CD4-positive, alpha-beta memory T cell (primary cell): ENCODE measurements around the gene ARPP21. TPM values are rescaled to one million over a fixed set of nuclear protein-coding genes. Genes with fewer than 3 reads are reported as not detected.

Experiments used
- CTCF ChIA-PET: fragments of 350-600 bp; sonication (Branson Sonifier 250); formaldehyde crosslinking; loops from one replicate; lab custom pipeline; 2021; ENCODE audit warnings: inconsistent platforms; ENCODE audit not compliant: partially characterized antibody; lab: Charles Lee
- POLR2A ChIA-PET: fragments of 350-600 bp; sonication (Branson Sonifier 250); formaldehyde crosslinking; loops from one replicate; lab custom pipeline; 2021; ENCODE audit not compliant: partially characterized antibody; lab: Charles Lee
- DNase-seq, 5 donors: peaks; one replicate each; pipeline versions ENCODE4 v3.0.0 to v3.0.0-alpha.2; 2020 to 2022; ENCODE audit warnings: mixed read lengths in 1 of 5
- H3K27ac ChIP-seq: one replicate; pipeline ENCODE4 v1.7.0; 2013; ENCODE audit warnings: low read depth, low read length
- H3K27me3 ChIP-seq: 2 replicates; pipeline ENCODE4 v1.7.0; 2013; ENCODE audit warnings: mild to moderate bottlenecking, low read length, moderate library complexity; ENCODE audit not compliant: insufficient read depth
- H3K36me3 ChIP-seq: 2 replicates; pipeline ENCODE4 v1.7.0; 2013; ENCODE audit warnings: mild to moderate bottlenecking, low read length, moderate library complexity; ENCODE audit not compliant: insufficient read depth
- H3K4me1 ChIP-seq: 2 replicates; pipeline ENCODE4 v1.7.0; 2013; ENCODE audit warnings: mild to moderate bottlenecking, low read length, moderate library complexity; ENCODE audit not compliant: insufficient read depth
- H3K4me3 ChIP-seq, 2 donors: one replicate each; pipeline ENCODE4 v1.7.0; 2013; ENCODE audit warnings: low read length in 2 of 2, mild to moderate bottlenecking in 1 of 2
- H3K9me3 ChIP-seq, 2 donors: one replicate each; pipeline ENCODE4 v1.7.0; 2013; ENCODE audit warnings: low read length in 2 of 2, control low read depth in 1 of 2; ENCODE audit not compliant: control insufficient read depth in 1 of 2
- H3K27ac Mint-ChIP-seq, 7 donors: one replicate each; pipeline ENCODE4 v1.8.0; 2020 to 2021; ENCODE audit warnings: mixed read lengths in 7 of 7, mild to moderate bottlenecking in 6 of 7, inconsistent platforms in 3 of 7, moderate library complexity in 3 of 7
- H3K27me3 Mint-ChIP-seq, 2 donors: one replicate each; pipeline ENCODE4 v1.8.0; 2020 to 2021; ENCODE audit warnings: mixed read lengths in 2 of 2
- H3K36me3 Mint-ChIP-seq, 2 donors: one replicate each; pipeline ENCODE4 v1.8.0; 2020 to 2021; ENCODE audit warnings: mixed read lengths in 2 of 2, inconsistent platforms in 1 of 2, mild to moderate bottlenecking in 1 of 2
- H3K4me1 Mint-ChIP-seq, 4 donors: one replicate each; pipeline ENCODE4 v1.8.0; 2020 to 2021; ENCODE audit warnings: mixed read lengths in 4 of 4, mild to moderate bottlenecking in 1 of 4
- H3K4me3 Mint-ChIP-seq, 8 donors: one replicate each; pipeline ENCODE4 v1.8.0; 2020 to 2021; ENCODE audit warnings: mixed read lengths in 8 of 8, mild to moderate bottlenecking in 7 of 8, moderate library complexity in 6 of 8, inconsistent platforms in 3 of 8
- H3K9me3 Mint-ChIP-seq, 8 donors: one replicate each; pipeline ENCODE4 v1.8.0; 2020 to 2021; ENCODE audit warnings: mixed read lengths in 8 of 8, mild to moderate bottlenecking in 5 of 8, inconsistent platforms in 3 of 8, moderate library complexity in 1 of 8
- intact Hi-C: fragments of 100-400 bp; cut with micrococcal nuclease; formaldehyde crosslinking; loops from one replicate; pipeline ENCODE4 v1.15.1; 2023
- polyA plus RNA-seq, 2 donors: library from polyadenylated mRNA; unstranded; fragments of 300-500 nt; fragmentation: Illumina TruSeq; gene quantifications; one replicate each; pipeline ENCODE4 v1.2.3, GENCODE V29; 2021
- total RNA-seq, 2 experiments: library from RNA; stranded (reverse); gene quantifications; one replicate each; pipeline ENCODE4 v1.2.3, GENCODE V29; 2021

Gene ARPP21
- total and polyA plus RNA-seq, 4 experiments from 2014 or later = not detected

DNA sequence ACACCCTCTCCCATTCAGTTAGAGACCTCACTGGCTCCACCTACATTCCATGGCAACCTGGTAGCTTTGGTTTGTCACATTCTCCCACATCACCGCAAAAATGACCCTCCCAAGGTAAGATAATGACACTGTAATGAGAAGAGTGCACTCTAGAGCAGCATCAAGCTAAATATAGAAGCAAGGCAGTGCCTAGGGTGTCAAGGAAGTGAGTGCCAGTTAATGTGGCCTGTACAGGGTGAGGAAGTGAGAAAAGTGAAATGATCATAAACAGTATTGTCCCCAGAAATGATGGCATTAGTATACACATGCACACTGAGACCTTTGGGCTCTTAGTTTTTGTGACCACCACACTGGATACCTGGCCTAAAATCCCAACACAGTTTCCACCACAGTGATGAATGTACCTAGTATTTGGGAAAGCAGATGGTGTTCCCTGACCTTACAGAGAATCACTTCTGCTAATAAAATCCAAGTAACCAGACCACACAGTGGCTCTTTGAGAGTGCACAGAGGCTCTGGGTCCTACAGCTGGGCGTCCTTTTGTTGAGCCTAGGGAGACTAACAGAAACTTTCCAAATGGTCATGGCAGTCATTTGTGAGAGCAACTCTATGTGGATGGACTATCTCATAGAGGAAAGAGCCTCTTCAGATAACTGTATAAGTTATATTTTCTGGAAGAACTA lies 106.6 kb downstream of the ARPP21 start:
- Mint-ChIP-seq H3K27me3 (no peaks in the 10 kb centered on the region), H3K4me1 (no peaks in the 10 kb centered on the region), H3K27ac (no peak overlapping the region), H3K9me3 (peaks cover 0 to 11% (median 5%) of the 10 kb centered on the region in 8 donors), H3K36me3 (no peaks in the 10 kb centered on the region), H3K4me3 (no peak overlapping the region)
- Histone ChIP-seq H3K27me3 (no peaks in the 10 kb centered on the region), H3K4me3 (no peak overlapping the region), H3K36me3 (no peaks in the 10 kb centered on the region), H3K9me3 (no peaks in the 10 kb centered on the region), H3K27ac (no peak overlapping the region), H3K4me1 (no peaks in the 10 kb centered on the region)
- POLR2A ChIA-PET = no interaction called here
- CTCF ChIA-PET = no interaction called here
- DNase-seq = no peak
- intact Hi-C loops = no loop called here

DNA sequence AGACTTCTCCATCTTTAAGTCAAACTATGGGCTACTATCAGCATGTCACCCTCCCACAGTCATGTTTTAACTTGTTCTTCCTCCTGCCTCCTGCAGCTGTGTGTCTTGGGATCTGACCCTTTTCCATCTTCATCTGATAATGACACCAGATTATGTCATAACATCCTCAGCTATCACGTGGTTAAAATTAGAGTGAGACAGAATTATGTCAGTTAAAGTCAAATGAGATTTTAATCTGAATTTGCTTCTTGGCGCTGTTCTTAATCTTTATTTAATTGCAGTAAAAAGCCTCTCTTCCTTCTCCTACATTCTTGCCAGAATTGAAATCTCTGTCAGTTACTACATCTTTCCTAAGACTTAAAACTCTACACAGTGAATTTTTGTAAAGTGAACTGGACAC lies 107.2 kb downstream of the ARPP21 start:
- H3K9me3 Mint-ChIP-seq = peaks cover 0 to 11% (median 5%) of the 10 kb centered on the region in 8 donors
- POLR2A ChIA-PET = no interaction called here
- intact Hi-C loops = no loop called here

DNA sequence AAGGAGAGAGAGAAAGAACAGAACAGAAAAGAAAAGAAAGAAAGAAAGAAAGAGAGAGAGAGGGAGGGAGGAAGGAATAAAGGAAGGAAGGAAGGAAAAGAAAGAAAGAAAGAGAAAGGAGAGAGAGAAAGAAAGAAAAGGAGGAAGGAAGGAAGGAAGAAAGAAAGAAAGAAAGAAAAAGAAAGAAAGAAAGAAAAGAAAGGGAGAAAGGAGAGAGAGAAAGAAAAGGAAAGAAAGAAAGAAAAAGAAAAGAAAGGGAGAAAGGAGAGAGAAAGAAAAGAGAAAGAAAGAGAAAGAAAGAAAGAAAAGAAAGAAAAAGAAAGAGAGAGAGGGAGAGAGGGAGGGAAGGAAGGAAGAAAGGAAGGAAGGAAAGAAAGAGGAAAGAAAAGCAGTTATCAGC lies 108.8 kb downstream of the ARPP21 start:
- ChIA-PET CTCF (no interaction called here), POLR2A (no interaction called here)
- Mint-ChIP-seq H3K4me1 (no peaks in the 10 kb centered on the region), H3K27me3 (no peaks in the 10 kb centered on the region), H3K27ac (no peak overlapping the region), H3K4me3 (peak overlapping the region in 1 of 8 donors; percentile 71), H3K9me3 (peaks cover 0 to 11% (median 6%) of the 10 kb centered on the region in 8 donors), H3K36me3 (no peaks in the 10 kb centered on the region)
- Histone ChIP-seq H3K4me3 (no peak overlapping the region), H3K27ac (no peak overlapping the region), H3K36me3 (no peaks in the 10 kb centered on the region), H3K4me1 (no peaks in the 10 kb centered on the region), H3K9me3 (no peaks in the 10 kb centered on the region), H3K27me3 (no peaks in the 10 kb centered on the region)
- DNase-seq = no peak
- intact Hi-C loops = no loop called here

More for the DNA sequence above, 107.2 kb downstream of the ARPP21 start:
- Mint-ChIP-seq H3K4me1 (no peaks in the 10 kb centered on the region), H3K27me3 (no peaks in the 10 kb centered on the region), H3K36me3 (no peaks in the 10 kb centered on the region), H3K4me3 (no peak overlapping the region), H3K27ac (no peak overlapping the region)
- Histone ChIP-seq H3K4me3 (no peak overlapping the region), H3K4me1 (no peaks in the 10 kb centered on the region), H3K27me3 (no peaks in the 10 kb centered on the region), H3K36me3 (no peaks in the 10 kb centered on the region), H3K9me3 (no peaks in the 10 kb centered on the region), H3K27ac (no peak overlapping the region)
- CTCF ChIA-PET = no interaction called here
- no peak for DNase-seq

DNA sequence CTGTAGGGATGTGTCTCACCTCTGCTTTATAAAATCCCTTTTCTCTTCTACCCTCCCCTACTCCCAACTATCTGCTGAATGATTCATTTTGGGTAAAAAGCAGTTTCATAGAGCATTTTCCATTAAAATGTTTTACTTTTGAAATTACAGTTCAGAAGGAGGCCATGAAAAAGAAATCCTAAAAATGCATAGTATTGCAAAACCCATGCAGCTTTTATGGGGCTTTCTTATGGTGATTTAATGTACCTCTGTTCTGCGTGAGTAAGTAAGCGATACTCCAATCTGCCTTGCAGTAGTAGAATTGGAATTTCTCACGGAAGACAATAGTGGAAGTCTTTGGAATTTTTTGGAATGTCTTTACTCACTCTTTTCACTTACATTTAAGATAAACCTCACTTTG lies 111.9 kb downstream of the ARPP21 start:
- CTCF ChIA-PET = no interaction called here
- H3K4me1 Mint-ChIP-seq = no peaks in the 10 kb centered on the region
- no peak overlapping the region for H3K4me3 ChIP-seq

DNA sequence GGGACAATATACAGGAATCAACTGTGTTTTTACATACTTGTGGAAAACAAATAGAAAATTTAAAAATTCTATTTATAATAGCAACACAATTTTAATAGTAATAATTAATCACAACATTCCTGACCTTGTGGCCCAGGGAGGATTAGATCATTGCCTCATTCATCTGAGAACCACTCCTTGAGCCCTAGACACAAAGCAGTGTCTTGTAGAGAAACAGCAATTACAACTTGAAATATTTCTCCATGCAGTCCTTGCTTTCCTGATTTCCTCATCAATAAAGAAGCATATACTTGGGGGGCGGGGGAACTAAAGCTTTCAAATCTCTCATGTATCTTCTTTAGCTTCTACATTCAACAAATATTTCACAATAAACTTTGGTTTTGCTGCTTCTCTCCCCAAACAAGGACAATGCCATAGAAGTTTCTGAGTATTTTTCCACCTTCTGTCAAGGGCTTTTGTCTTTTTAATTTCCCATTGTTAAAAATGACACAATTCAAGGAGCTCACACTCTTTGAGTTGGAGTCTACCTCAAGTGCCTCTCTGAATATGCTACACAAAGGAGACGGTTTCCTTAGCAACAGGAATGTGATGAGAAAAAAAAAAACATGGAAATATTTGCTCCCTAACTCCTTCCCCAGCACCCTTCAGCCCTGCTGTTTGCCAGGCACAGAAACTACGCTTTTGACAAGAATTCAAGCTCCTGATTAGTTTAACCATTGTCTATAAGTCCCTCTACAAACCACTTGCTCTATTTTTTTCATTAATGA lies 118.8 kb downstream of the ARPP21 start:
- CTCF ChIA-PET = no interaction called here
- no peaks in the 10 kb centered on the region for H3K4me1 Mint-ChIP-seq

More for the DNA sequence above, 111.9 kb downstream of the ARPP21 start:
- POLR2A ChIA-PET = no interaction called here
- no peaks in the 10 kb centered on the region for H3K9me3 ChIP-seq
- no peak overlapping the region for H3K4me3 Mint-ChIP-seq
- H3K36me3 Mint-ChIP-seq = no peaks in the 10 kb centered on the region
- no peaks in the 10 kb centered on the region for H3K36me3 ChIP-seq
- peaks cover 0 to 8% (median 5%) of the 10 kb centered on the region in 8 donors for H3K9me3 Mint-ChIP-seq
- no peaks in the 10 kb centered on the region for H3K4me1 ChIP-seq
- H3K27ac Mint-ChIP-seq = no peak overlapping the region
- intact Hi-C loops = no loop called here
- no peak overlapping the region for H3K27ac ChIP-seq
- no peaks in the 10 kb centered on the region for H3K27me3 Mint-ChIP-seq
- H3K27me3 ChIP-seq = no peaks in the 10 kb centered on the region
- no peak for DNase-seq

DNA sequence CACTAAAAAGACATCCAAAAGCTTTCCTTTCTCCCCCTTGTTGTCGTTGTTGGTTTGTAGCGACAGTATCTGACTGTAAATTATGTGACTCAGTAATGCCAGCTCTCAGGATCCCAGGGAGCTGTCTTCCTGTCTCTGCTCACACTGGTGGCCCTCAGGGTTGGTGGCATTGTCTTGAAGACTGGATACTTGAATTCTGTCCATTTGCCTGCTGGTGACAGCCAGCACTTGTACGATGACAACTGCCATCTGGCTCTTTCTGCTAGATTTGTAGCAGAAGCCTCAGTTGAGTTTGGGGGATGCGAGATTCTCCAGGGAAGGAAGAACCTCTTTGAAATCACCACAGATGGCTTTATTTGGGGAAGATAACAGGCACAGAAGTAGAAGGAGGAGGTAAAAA lies 120.8 kb downstream of the ARPP21 start:
- no peaks in the 10 kb centered on the region for H3K4me1 ChIP-seq
- POLR2A ChIA-PET = no interaction called here
- intact Hi-C loops = no loop called here
- no peak for DNase-seq
- CTCF ChIA-PET = no interaction called here
- Mint-ChIP-seq H3K36me3 (no peaks in the 10 kb centered on the region), H3K27ac (no peak overlapping the region), H3K4me3 (no peak overlapping the region), H3K27me3 (no peaks in the 10 kb centered on the region), H3K9me3 (peaks cover 0 to 4% (median under 1%) of the 10 kb centered on the region in 8 donors), H3K4me1 (no peaks in the 10 kb centered on the region)
- no peaks in the 10 kb centered on the region for H3K9me3 ChIP-seq
- H3K4me3 ChIP-seq = no peak overlapping the region
- no peaks in the 10 kb centered on the region for H3K36me3 ChIP-seq
- no peak overlapping the region for H3K27ac ChIP-seq
- no peaks in the 10 kb centered on the region for H3K27me3 ChIP-seq

More for the DNA sequence above, 118.8 kb downstream of the ARPP21 start:
- H3K36me3 ChIP-seq = no peaks in the 10 kb centered on the region
- Mint-ChIP-seq H3K9me3 (peaks cover 0 to 3% (median 0%) of the 10 kb centered on the region in 8 donors), H3K27me3 (no peaks in the 10 kb centered on the region), H3K36me3 (no peaks in the 10 kb centered on the region), H3K4me3 (no peak overlapping the region), H3K27ac (no peak overlapping the region)
- no peaks in the 10 kb centered on the region for H3K9me3 ChIP-seq
- H3K4me3 ChIP-seq = no peak overlapping the region
- no peaks in the 10 kb centered on the region for H3K4me1 ChIP-seq
- no peak for DNase-seq
- intact Hi-C loops = no loop called here
- POLR2A ChIA-PET = no interaction called here
- H3K27me3 ChIP-seq = no peaks in the 10 kb centered on the region
- H3K27ac ChIP-seq = no peak overlapping the region

DNA sequence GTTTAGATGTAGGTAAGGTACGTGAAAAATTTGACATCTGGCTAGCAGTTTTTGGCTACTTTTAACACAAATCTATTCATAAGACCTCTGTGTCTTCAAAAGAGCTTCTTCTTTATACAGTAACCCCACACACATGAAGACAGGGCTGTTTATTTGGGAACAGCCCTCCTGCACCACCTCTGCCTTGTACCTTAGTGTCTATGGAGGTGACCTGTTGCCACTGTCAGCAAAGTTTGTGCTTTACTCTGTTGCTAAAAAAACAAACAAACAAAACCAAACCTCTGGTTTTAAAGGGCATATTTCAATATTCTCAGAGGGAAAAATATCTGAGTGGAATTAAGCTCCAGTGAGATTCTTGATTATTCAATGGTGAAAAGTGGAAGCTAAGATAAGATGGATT lies 122.0 kb downstream of the ARPP21 start:
- no peaks in the 10 kb centered on the region for H3K4me1 ChIP-seq
- H3K36me3 Mint-ChIP-seq = no peaks in the 10 kb centered on the region
- ChIA-PET CTCF (no interaction called here), POLR2A (no interaction called here)
- no peak for DNase-seq
- H3K4me1 Mint-ChIP-seq = no peaks in the 10 kb centered on the region
- intact Hi-C loops = no loop called here
- H3K9me3 ChIP-seq = no peaks in the 10 kb centered on the region
- H3K4me3 ChIP-seq = no peak overlapping the region
- H3K36me3 ChIP-seq = no peaks in the 10 kb centered on the region
- H3K27ac Mint-ChIP-seq = no peak overlapping the region
- H3K9me3 Mint-ChIP-seq = peaks cover 0 to 4% (median under 1%) of the 10 kb centered on the region in 8 donors
- H3K27ac ChIP-seq = no peak overlapping the region
- no peaks in the 10 kb centered on the region for H3K27me3 ChIP-seq
- no peak overlapping the region for H3K4me3 Mint-ChIP-seq
- H3K27me3 Mint-ChIP-seq = no peaks in the 10 kb centered on the region
